Rectal smooth muscle tissue (tissue), 1 donor: Measurements from ENCODE around the gene FAAH2.
"Not testable (repeated sequence)": the region's sequence is repeated elsewhere in the genome, so short reads cannot be mapped to it uniquely, and the experiment has no call there.

Experiments
- H3K27ac ChIP-seq: one replicate; pipeline ENCODE4 v1.7.0; 2013; ENCODE audit warnings: low read depth, low read length, inconsistent platforms
- H3K27me3 ChIP-seq: one replicate; pipeline ENCODE4 v1.7.0; 2013; ENCODE audit warnings: low read length; ENCODE audit not compliant: control insufficient read depth, insufficient read depth
- H3K36me3 ChIP-seq: one replicate; pipeline ENCODE4 v1.7.0; 2013; ENCODE audit warnings: low read length; ENCODE audit not compliant: control insufficient read depth, insufficient read depth
- H3K4me1 ChIP-seq: one replicate; pipeline ENCODE4 v1.7.0; 2013; ENCODE audit warnings: low read length; ENCODE audit not compliant: control insufficient read depth, insufficient read depth
- H3K4me3 ChIP-seq: one replicate; pipeline ENCODE4 v1.7.0; 2013; ENCODE audit warnings: low read length
- H3K9ac ChIP-seq: one replicate; pipeline ENCODE4 v1.7.0; 2013; ENCODE audit warnings: low read length

Gene FAAH2

DNA sequence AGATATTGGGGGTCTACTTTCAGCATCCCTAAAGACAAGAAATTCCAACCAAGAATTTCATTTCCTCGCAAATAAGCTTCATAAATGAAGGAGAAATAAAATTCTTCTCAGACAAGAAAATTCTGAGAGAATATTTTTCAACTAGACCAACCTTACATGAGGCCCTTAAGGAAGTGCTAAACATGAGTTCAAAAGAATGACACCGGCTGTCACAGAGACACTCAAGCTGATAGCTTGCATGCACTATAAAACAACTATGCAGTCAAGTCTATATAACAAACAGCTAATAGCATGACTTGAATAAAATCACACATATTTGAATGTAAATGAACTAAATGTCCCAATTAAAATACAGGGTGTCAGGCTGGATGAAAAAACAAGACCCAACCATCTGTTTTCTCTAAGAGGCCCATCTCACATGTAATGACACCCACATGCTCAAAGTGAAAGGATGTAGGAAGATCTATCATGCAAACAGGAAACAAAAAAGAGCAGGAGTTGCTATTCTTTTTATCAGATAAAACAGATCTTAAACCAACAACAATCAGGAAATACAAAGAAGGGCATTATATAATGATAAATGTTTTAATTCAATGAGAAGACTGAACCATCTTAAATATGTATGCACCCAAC, 27.2 kb downstream of the FAAH2 start:
- H3K36me3 ChIP-seq: no peaks in the 10 kb centered on the region
- no peak overlapping the region for H3K4me3 ChIP-seq

DNA sequence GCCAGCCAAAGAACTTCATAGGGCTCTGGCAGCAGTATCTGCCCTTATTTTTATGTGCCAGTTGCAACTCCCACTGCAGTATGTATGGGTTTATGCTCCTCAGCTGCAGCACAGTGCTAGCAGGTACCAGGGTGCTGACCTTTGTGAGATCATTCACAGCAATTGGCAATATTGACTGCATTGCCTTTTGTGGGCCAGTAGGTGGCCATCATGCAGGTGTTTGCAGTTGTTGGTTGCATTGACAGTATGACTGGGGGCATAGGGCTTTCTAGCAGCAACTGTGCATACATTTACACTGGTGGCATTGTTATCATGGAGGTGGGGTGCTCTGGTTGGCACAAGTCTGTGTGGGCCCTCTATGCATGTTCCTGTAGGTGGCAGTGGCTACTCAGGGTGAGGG, 42.5 kb downstream of the FAAH2 start:
- H3K27ac ChIP-seq: no peak overlapping the region
- no peaks in the 10 kb centered on the region for H3K4me1 ChIP-seq
- H3K27me3 ChIP-seq: no peaks in the 10 kb centered on the region
- H3K4me3 ChIP-seq: no peak overlapping the region
- no peaks in the 10 kb centered on the region for H3K36me3 ChIP-seq
- H3K9ac ChIP-seq: no peak overlapping the region

More for the DNA sequence above, 27.2 kb downstream of the FAAH2 start:
- no peaks in the 10 kb centered on the region for H3K4me1 ChIP-seq
- H3K9ac ChIP-seq: no peak overlapping the region
- H3K27ac ChIP-seq: no peak overlapping the region
- H3K27me3 ChIP-seq: no peaks in the 10 kb centered on the region

DNA sequence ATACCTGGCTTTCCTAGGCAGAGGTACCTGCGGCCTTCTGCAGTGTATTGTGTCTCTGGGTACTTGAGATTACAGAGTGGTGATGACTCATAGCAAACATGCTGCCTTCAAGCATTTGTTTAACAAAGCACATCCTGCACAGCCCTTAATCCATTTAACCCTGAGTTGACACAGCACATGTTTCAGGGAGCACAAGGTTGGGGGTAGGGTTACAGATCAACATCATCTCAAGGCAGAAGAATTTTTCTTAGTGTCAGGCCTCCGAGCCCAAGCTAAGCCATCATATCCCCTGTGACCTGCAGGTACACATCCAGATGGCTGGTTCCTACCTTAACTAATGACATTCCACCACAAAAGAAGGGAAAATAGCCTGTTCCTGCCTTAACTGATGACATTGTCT, 49.3 kb downstream of the FAAH2 start:
- H3K4me3 ChIP-seq, H3K4me1 ChIP-seq, H3K9ac ChIP-seq, H3K27ac ChIP-seq, H3K27me3 ChIP-seq, H3K36me3 ChIP-seq: not testable (repeated sequence)

- Histone ChIP-seq H3K9ac (no peak overlapping the region), H3K4me3 (no peak overlapping the region), H3K36me3 (no peaks in the 10 kb centered on the region), H3K4me1 (no peaks in the 10 kb centered on the region), H3K27ac (no peak overlapping the region), H3K27me3 (no peaks in the 10 kb centered on the region)
These were observed 67.1 kb downstream of the FAAH2 start for GRCh38 chrX:57353472-57354132.

GRCh38 chrX:57364145-57364544, 77.6 kb downstream of the FAAH2 start:
- Histone ChIP-seq H3K9ac (no peak overlapping the region), H3K27ac (no peak overlapping the region), H3K4me3 (no peak overlapping the region), H3K36me3 (no peaks in the 10 kb centered on the region), H3K27me3 (no peaks in the 10 kb centered on the region), H3K4me1 (no peaks in the 10 kb centered on the region)

DNA sequence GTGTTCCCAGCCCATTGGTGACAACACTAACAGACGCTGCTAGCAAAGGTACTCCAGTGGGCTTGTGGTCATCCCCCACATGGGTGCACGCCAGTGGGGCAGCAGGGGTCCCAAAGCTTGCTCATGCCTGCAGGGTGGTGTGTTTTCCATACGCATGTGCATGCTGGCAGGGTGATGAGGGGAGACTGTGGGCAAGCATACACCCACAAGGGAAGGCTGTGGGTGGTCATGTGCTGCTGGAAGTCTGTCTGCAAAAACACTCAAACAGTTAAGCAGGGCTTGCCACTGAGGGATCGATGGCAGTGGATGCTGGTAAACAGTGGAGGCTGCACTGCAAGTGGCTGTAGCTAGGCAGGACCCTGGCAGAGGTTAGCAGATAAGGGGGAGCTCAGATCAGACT, 79.9 kb downstream of the FAAH2 start:
- no peak overlapping the region for H3K4me3 ChIP-seq
- no peaks in the 10 kb centered on the region for H3K27me3 ChIP-seq
- no peak overlapping the region for H3K9ac ChIP-seq
- H3K27ac ChIP-seq: no peak overlapping the region
- no peaks in the 10 kb centered on the region for H3K36me3 ChIP-seq
- no peaks in the 10 kb centered on the region for H3K4me1 ChIP-seq

DNA sequence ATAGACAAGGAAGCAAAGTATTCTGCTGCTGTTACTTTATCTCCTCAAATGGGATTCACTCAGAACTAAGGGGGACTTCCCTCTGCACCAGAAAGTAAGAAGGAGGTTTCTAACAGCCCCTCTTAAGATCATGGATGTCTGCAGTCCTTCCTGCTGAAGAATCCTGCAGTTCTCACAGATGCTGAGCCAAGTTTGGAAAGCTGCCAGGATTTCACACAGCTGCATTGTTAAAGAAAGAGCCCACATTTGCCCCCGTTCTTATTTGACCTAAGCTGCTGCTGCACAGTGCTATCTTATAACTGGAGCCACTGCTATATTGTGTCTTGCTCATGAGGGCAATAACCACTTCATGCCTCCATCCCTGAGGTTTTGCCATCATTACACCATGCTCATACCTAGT, 81.1 kb downstream of the FAAH2 start:
- Histone ChIP-seq H3K9ac (no peak overlapping the region), H3K36me3 (no peaks in the 10 kb centered on the region), H3K4me1 (no peaks in the 10 kb centered on the region), H3K27ac (no peak overlapping the region), H3K27me3 (no peaks in the 10 kb centered on the region), H3K4me3 (no peak overlapping the region)

- Histone ChIP-seq H3K9ac (no peak overlapping the region), H3K27ac (no peak overlapping the region), H3K4me1 (no peaks in the 10 kb centered on the region), H3K36me3 (no peaks in the 10 kb centered on the region), H3K4me3 (no peak overlapping the region), H3K27me3 (no peaks in the 10 kb centered on the region)
These were observed 81.7 kb downstream of the FAAH2 start for GRCh38 chrX:57368158-57368557.

GRCh38 chrX:57379296-57379695, 92.8 kb downstream of the FAAH2 start:
- no peak overlapping the region for H3K27ac ChIP-seq
- H3K36me3 ChIP-seq: no peaks in the 10 kb centered on the region
- no peak overlapping the region for H3K9ac ChIP-seq
- no peaks in the 10 kb centered on the region for H3K4me1 ChIP-seq
- no peaks in the 10 kb centered on the region for H3K27me3 ChIP-seq
- no peak overlapping the region for H3K4me3 ChIP-seq

DNA sequence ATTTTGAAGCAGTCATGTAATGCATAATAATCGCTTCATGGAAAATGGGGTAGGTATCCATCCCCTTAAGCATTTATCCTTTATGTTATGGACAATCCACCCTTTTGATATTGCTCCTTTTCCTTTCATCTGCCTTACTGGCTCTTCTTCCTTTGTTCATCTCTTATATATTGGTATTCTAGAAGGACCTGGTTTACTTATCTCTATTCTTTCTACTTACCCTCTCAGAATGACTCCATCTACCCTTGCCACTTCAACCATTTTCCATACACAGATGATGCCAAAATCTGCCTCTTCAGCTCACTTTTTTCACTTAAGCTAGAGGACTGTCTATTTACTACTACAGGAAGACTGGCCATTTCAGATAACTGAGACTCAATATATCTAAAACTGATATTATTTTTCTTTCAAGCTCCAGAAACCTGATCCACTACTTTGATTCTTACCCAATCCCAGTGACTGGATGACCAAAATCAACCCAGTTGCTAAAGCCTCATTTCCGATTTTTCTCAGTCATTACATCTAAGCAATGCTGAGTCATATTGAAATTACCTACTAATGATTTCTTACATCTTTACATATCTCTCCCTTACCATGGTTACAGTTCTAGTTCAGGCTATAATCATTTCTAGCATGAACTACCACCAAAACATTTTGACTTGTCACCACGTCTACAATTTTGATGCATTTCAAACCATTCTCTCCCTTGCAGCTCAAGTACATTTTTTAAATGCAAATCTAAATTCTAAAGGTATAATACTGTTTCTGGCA, 93.7 kb downstream of the FAAH2 start:
- Histone ChIP-seq H3K27me3 (no peaks in the 10 kb centered on the region), H3K4me3 (no peak overlapping the region), H3K4me1 (no peaks in the 10 kb centered on the region), H3K27ac (no peak overlapping the region), H3K36me3 (no peaks in the 10 kb centered on the region), H3K9ac (no peak overlapping the region)

- not testable (repeated sequence) for H3K4me3 ChIP-seq, H3K4me1 ChIP-seq, H3K9ac ChIP-seq, H3K36me3 ChIP-seq, H3K27ac ChIP-seq, H3K27me3 ChIP-seq
These were observed 107.7 kb downstream of the FAAH2 start for GRCh38 chrX:57394162-57394561.

- not testable (repeated sequence) for H3K27ac ChIP-seq
These were observed 116.7 kb downstream of the FAAH2 start for GRCh38 chrX:57403191-57403590.

DNA sequence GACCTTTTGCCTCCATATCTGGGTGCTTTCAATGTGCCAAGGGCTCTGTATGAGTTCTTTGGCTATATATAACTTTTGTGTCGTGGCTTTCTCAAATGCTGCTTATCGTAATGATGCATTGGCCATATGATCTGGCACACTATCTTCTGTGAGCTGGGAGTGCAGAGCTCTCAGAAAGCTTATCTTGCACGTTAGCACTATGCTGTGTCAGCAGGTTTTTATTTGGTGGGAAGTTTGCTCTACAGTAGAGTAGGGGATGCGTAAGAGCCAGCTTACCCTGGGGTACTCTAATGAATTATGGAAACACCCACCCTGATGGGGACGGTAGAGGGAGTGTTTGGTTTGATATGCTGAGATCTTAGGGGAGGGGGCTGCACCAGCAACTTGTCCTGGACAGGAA, 119.6 kb downstream of the FAAH2 start:
- Histone ChIP-seq H3K27me3 (no peaks in the 10 kb centered on the region), H3K4me1 (no peaks in the 10 kb centered on the region), H3K9ac (no peak overlapping the region), H3K4me3 (no peak overlapping the region), H3K27ac (no peak overlapping the region), H3K36me3 (no peaks in the 10 kb centered on the region)

More at GRCh38 chrX:57403191-57403590, 116.7 kb downstream of the FAAH2 start:
- H3K36me3 ChIP-seq, H3K9ac ChIP-seq, H3K4me1 ChIP-seq, H3K4me3 ChIP-seq, H3K27me3 ChIP-seq: not testable (repeated sequence)
